Endothelial cell of umbilical vein (primary cell): ENCODE data around the gene NAT10. TPM values are rescaled to one million over a fixed set of nuclear protein-coding genes. Genes with fewer than 3 reads are reported as not detected.

Experiments used
- BruUV-seq: library from RNA; stranded (reverse); fragments of 400-500 nt; replicated peaks from 2 replicates; lab custom pipeline; 2021; lab: Mats Ljungman, UMichigan
- CTCF ChIA-PET: fragments of 300-600, 350-600 bp; sonication (Branson Sonifier 250); formaldehyde crosslinking; loops from one replicate; lab custom pipeline; 2021; ENCODE audit warnings: antibody characterized with exemption, inconsistent platforms; lab: Charles Lee
- POLR2A ChIA-PET: fragments of 300-600, 350-600 bp; sonication (Branson Sonifier 250); formaldehyde crosslinking; loops from one replicate; lab custom pipeline; 2021; ENCODE audit warnings: antibody characterized with exemption, inconsistent platforms; lab: Charles Lee
- DNase-seq: peaks from one replicate; pipeline ENCODE4 v3.0.0-alpha.2; 2011; ENCODE audit warnings: low read depth, low spot score
- FAIRE-seq: peaks from 2 replicates; lab custom pipeline; 2011; peaks lifted over from hg19 to GRCh38; lab: Jason Lieb, UNC
- H2AFZ ChIP-seq: 2 replicates; pipeline ENCODE4 v1.6.0; 2012; ENCODE audit warnings: low read depth, low read length, control low read depth, inconsistent platforms
- H3K27ac ChIP-seq: 2 replicates; pipeline ENCODE4 v1.5.1; 2011; ENCODE audit warnings: low read depth, mild to moderate bottlenecking, control low read depth, low read length, moderate library complexity; ENCODE audit not compliant: insufficient read depth
- H3K27me3 ChIP-seq, 2 experiments: 2 replicates each; pipeline versions ENCODE4 v1.6.0 to v1.6.1; 2011; ENCODE audit warnings: low read length in 2 of 2, mixed read lengths in 1 of 2; ENCODE audit not compliant: control insufficient read depth in 2 of 2, insufficient read depth in 2 of 2
- H3K36me3 ChIP-seq, 2 experiments: 2 replicates in 1 of 2; 3 replicates in 1 of 2; pipeline ENCODE4 v1.5.1; 2011; ENCODE audit warnings: low read length in 2 of 2, mild to moderate bottlenecking in 1 of 2, moderate library complexity in 1 of 2; ENCODE audit not compliant: control insufficient read depth in 2 of 2, insufficient read depth in 2 of 2; ENCODE audit errors: extremely low read depth in 1 of 2
- H3K4me1 ChIP-seq: 3 replicates; pipeline ENCODE4 v1.5.1; 2011; ENCODE audit warnings: mild to moderate bottlenecking, low read length; ENCODE audit not compliant: control insufficient read depth, insufficient read depth; ENCODE audit errors: extremely low read depth
- H3K4me2 ChIP-seq: 2 replicates; pipeline ENCODE4 v1.6.1; 2011; ENCODE audit warnings: low read length, control low read depth, mixed read lengths; ENCODE audit not compliant: insufficient read depth
- H3K4me3 ChIP-seq, 3 experiments: fragments of 200-600 bp in 1 of 3; sonication (generic), shearing (Covaris generic) in 1 of 3; replicated peaks in 1 of 3; 2 replicates each; pipeline ENCODE4 v1.5.1; 2011 to 2016; ENCODE audit warnings: control low read depth in 3 of 3, low read length in 3 of 3, mild to moderate bottlenecking in 2 of 3, inconsistent platforms in 1 of 3, low read depth in 1 of 3, moderate library complexity in 1 of 3; ENCODE audit not compliant: insufficient read depth in 1 of 3
- H3K79me2 ChIP-seq: 2 replicates; pipeline ENCODE4 v1.6.0; 2012; ENCODE audit warnings: low read length, inconsistent platforms; ENCODE audit not compliant: control insufficient read depth, insufficient read depth
- H3K9ac ChIP-seq: replicated peaks from 2 replicates; pipeline ENCODE3; 2011; ENCODE audit warnings: low read length, control low read depth; ENCODE audit not compliant: insufficient read depth; ENCODE audit errors: extremely low read depth
- H3K9me1 ChIP-seq: replicated peaks from 3 replicates; pipeline ENCODE4 v1.6.0; 2011; ENCODE audit warnings: mild to moderate bottlenecking, low read length; ENCODE audit not compliant: control insufficient read depth, insufficient read depth; ENCODE audit errors: extremely low read depth
- H3K9me3 ChIP-seq: replicated peaks from 2 replicates; pipeline ENCODE4 v1.5.1; 2012; ENCODE audit warnings: low read length, inconsistent platforms; ENCODE audit not compliant: control insufficient read depth, insufficient read depth
- H4K20me1 ChIP-seq: replicated peaks from 2 replicates; pipeline ENCODE3; 2011; ENCODE audit warnings: mild to moderate bottlenecking, low read length; ENCODE audit not compliant: control insufficient read depth, insufficient read depth; ENCODE audit errors: extremely low read depth
- EZH2 ChIP-seq: IDR thresholded peaks from 2 replicates; pipeline ENCODE4 v1.6.1; 2012; ENCODE audit warnings: borderline replicate concordance, low read depth, mild to moderate bottlenecking, moderate library complexity, low read length, inconsistent platforms; ENCODE audit not compliant: severe bottlenecking
- FOS ChIP-seq: IDR thresholded peaks from 2 replicates; pipeline ENCODE4 v1.6.1; 2011; ENCODE audit warnings: mild to moderate bottlenecking, low read length, moderate library complexity, borderline replicate concordance; ENCODE audit not compliant: insufficient read depth
- GATA2 ChIP-seq: IDR thresholded peaks from 2 replicates; pipeline ENCODE4 v1.7.0; 2011; ENCODE audit warnings: low read depth, mild to moderate bottlenecking, moderate library complexity, mixed read lengths, low read length; ENCODE audit not compliant: insufficient read length, insufficient read depth
- JUN ChIP-seq: IDR thresholded peaks from 2 replicates; pipeline ENCODE4 v1.6.1; 2011; ENCODE audit warnings: borderline replicate concordance, low read depth; ENCODE audit not compliant: insufficient read length, insufficient read depth
- MYC ChIP-seq: IDR thresholded peaks from one replicate; pipeline ENCODE4 v1.6.1; 2011; ENCODE audit warnings: mild to moderate bottlenecking, low read depth, low read length
- POLR2A ChIP-seq: IDR thresholded peaks from 2 replicates; pipeline ENCODE4 v1.6.1; 2012; ENCODE audit warnings: low read depth, mild to moderate bottlenecking, control low read depth, low read length
- POLR2AphosphoS5 ChIP-seq: IDR thresholded peaks from 2 replicates; pipeline ENCODE4 v1.6.1; 2012; ENCODE audit warnings: low read depth, mild to moderate bottlenecking, control low read depth, low read length, moderate library complexity; ENCODE audit not compliant: insufficient read depth
- dilution Hi-C: fragments of 300-500 bp; cut with MboI; formaldehyde crosslinking; loops from one replicate; pipeline ENCODE4 v1.15.0; 2019; ENCODE audit warnings: low sequenced_read_pairs; ENCODE audit not compliant: extremely low pct_ligation_motif_present
- intact Hi-C: fragments of 100-400 bp; cut with micrococcal nuclease; formaldehyde crosslinking; loops from one replicate; pipeline ENCODE4 v1.10.0; 2022
- polyA plus RNA-seq, 4 experiments: library from polyadenylated mRNA; depleted of rRNA in 3 of 4; stranded (reverse) in 3 of 4; unstranded in 1 of 4; fragments of >200 nt; gene quantifications; 2 replicates each; pipeline versions ENCODE4 v1.2.1 to v1.2.3, GENCODE V29; 2011 to 2012; ENCODE audit warnings: missing spikeins in 1 of 4
- total RNA-seq: library from RNA; stranded (reverse); gene quantifications from 2 replicates; pipeline ENCODE4 v1.2.3, GENCODE V29; 2021
- TF ChIP-seq, protein P1 (sequence below), 2 donors: IDR thresholded peaks; 1 replicate in 1 of 2; 2 replicates in 1 of 2; pipeline ENCODE4 v1.5.1; 2011; ENCODE audit warnings: low read length in 2 of 2, mild to moderate bottlenecking in 2 of 2, moderate library complexity in 2 of 2, control low read depth in 1 of 2, inconsistent platforms in 1 of 2, low read depth in 1 of 2; ENCODE audit not compliant: insufficient read depth in 1 of 2; ENCODE audit errors: extremely low read depth in 1 of 2
- TF ChIP-seq, protein P2 (sequence below): IDR thresholded peaks from 2 replicates; pipeline ENCODE4 v1.6.1; 2011; ENCODE audit not compliant: insufficient read depth, insufficient read length

NAT10 gene
- total and polyA plus RNA-seq, 2 donors (not counting 3 experiments of a cell fraction or from before 2014, with no cell fraction given), result 32.0 to 57.6 TPM

DNA sequence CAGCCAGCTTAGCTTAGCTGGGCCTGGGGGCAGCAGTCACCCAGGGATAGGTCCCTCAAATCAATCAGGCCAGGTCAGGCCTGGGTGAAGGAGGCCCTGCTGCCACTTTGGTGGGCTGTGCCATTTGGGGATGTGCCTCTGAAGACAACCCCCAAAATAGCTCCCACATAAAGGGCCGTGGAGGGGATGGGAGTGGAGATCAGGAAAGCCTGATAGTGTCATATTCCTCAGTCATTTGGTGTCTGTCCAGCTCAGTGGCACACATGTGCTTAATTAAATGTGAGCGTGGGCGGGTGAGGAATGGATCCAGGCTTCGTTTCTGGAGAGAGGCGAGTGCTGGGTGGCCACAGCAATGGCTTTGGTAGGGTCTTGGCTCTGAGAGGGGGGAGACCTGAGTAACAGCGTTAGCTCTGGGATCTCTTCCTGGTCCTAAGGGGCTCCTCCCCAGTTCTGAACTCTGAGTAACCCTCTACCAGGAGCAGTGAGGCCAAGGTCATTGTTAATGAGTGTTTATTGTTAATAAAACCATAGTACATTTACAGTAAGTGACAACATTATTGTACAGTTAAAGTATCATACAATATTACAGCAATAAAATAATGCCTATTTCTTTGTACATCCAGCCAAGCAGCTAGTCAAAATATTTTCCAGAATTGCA lies 45.2 kb downstream of the NAT10 start:
- Histone ChIP-seq H3K4me2 (no peak overlapping the region), H3K27me3 (no peaks in the 10 kb centered on the region), H2AFZ (no peak overlapping the region), H3K36me3 (peaks cover 11 to 14% of the 10 kb centered on the region in 2 experiments), H4K20me1 (no peaks in the 10 kb centered on the region), H3K9me1 (no peaks in the 10 kb centered on the region), H3K9me3 (no peaks in the 10 kb centered on the region), H3K4me3 (no peak overlapping the region), H3K4me1 (no peaks in the 10 kb centered on the region), H3K9ac (no peak overlapping the region), H3K79me2 (no peaks in the 10 kb centered on the region), H3K27ac (no peak overlapping the region)
- intact Hi-C loops, result no loop called here
- DNase-seq (no peak), FAIRE-seq (no peak)
- CTCF ChIA-PET, result interaction anchor here (0.5 to 2.2 kb wide), 6 partner anchors 15 to 344 kb away, joined by 3 to 8 read pairs (median 4); partner anchors contain the start of gene ABTB2
- TF ChIP-seq, protein P1, sequence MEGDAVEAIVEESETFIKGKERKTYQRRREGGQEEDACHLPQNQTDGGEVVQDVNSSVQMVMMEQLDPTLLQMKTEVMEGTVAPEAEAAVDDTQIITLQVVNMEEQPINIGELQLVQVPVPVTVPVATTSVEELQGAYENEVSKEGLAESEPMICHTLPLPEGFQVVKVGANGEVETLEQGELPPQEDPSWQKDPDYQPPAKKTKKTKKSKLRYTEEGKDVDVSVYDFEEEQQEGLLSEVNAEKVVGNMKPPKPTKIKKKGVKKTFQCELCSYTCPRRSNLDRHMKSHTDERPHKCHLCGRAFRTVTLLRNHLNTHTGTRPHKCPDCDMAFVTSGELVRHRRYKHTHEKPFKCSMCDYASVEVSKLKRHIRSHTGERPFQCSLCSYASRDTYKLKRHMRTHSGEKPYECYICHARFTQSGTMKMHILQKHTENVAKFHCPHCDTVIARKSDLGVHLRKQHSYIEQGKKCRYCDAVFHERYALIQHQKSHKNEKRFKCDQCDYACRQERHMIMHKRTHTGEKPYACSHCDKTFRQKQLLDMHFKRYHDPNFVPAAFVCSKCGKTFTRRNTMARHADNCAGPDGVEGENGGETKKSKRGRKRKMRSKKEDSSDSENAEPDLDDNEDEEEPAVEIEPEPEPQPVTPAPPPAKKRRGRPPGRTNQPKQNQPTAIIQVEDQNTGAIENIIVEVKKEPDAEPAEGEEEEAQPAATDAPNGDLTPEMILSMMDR (IDR thresholded peaks at IDR 0.05; ENCODE audit: extremely low read depth in 1 of 2, insufficient read depth in 1 of 2, low read depth in 1 of 2, low read length in 2 of 2), result no peak
- TF ChIP-seq POLR2A (no peak), FOS (no peak), GATA2 (no peak), JUN (no peak), EZH2 (no peak), POLR2AphosphoS5 (no peak), MYC (no peak)
- TF ChIP-seq, protein P2, sequence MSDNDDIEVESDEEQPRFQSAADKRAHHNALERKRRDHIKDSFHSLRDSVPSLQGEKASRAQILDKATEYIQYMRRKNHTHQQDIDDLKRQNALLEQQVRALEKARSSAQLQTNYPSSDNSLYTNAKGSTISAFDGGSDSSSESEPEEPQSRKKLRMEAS, result no peak
- dilution Hi-C loops, result no loop called here
- POLR2A ChIA-PET, result no interaction called here
- BruUV-seq, result no TSS peak
